Measurements from ENCODE around the gene CACNG4.

Gene CACNG4

DNA sequence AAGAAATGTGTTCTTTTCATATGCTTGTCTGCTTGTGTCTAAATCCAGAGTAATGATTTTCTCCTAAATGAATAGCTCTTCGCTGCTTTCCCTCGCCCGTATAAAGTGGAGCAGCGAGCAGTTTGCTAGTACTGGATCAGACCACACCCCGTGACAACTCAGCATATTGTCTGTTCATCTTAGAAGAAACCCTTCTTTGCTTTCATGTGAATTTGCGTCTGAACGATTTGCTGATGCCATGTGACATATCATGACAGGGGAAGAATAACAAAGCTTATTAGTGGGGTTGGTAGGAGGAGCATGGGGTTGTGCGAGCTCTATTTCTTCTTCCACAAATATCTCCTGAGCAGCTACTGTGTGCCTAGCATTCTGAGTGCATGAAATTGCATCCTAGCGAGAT lies 44.1 kb upstream of the CACNG4 start:
- TF ChIP-seq, protein P1, sequence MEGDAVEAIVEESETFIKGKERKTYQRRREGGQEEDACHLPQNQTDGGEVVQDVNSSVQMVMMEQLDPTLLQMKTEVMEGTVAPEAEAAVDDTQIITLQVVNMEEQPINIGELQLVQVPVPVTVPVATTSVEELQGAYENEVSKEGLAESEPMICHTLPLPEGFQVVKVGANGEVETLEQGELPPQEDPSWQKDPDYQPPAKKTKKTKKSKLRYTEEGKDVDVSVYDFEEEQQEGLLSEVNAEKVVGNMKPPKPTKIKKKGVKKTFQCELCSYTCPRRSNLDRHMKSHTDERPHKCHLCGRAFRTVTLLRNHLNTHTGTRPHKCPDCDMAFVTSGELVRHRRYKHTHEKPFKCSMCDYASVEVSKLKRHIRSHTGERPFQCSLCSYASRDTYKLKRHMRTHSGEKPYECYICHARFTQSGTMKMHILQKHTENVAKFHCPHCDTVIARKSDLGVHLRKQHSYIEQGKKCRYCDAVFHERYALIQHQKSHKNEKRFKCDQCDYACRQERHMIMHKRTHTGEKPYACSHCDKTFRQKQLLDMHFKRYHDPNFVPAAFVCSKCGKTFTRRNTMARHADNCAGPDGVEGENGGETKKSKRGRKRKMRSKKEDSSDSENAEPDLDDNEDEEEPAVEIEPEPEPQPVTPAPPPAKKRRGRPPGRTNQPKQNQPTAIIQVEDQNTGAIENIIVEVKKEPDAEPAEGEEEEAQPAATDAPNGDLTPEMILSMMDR (IDR thresholded peaks at IDR 0.05): no peak
- Histone ChIP-seq H3K4me3 (ENCODE audit: low read depth, low read length) (no peak overlapping the region), H3K79me2 (no peaks in the 10 kb centered on the region)

DNA sequence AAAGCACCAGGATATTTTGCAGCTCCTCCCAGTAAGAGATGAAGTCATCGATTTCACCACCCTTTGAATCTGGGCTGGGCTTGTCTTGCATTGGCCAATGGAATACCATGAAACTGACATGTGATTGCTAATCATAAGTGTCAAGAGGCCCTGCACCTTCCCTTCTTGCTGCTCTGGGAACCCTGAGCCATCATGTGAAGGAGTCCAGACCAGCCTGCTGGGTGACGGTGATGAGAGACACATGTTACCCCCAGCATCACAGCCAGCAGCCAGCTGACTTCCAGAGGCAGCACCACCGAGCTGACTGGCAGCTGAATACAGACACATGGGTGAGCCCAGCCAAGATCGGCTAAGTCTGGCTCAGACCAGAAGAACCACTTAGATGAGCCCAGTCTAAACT lies 43.6 kb upstream of the CACNG4 start:
- no peaks in the 10 kb centered on the region for H3K27me3 ChIP-seq (ENCODE audit: control insufficient read depth, insufficient read depth, low read length)
- no peaks in the 10 kb centered on the region for H3K36me3 ChIP-seq (ENCODE audit: control insufficient read depth, insufficient read depth, low read length)
- no peak overlapping the region for H3K4me2 ChIP-seq (ENCODE audit: low read length)
- H3K79me2 ChIP-seq: no peaks in the 10 kb centered on the region
- TF ChIP-seq, protein P1 (IDR thresholded peaks at IDR 0.05): no peak
- no peak overlapping the region for H2AFZ ChIP-seq
- H3K27ac ChIP-seq: no peak overlapping the region
- H3K4me1 ChIP-seq: no peaks in the 10 kb centered on the region
- H3K9ac ChIP-seq: no peak overlapping the region
- no peaks in the 10 kb centered on the region for H3K9me3 ChIP-seq (ENCODE audit: control insufficient read depth, low read length)
- no peak overlapping the region for H3K4me3 ChIP-seq (ENCODE audit: low read depth, low read length)

More for the DNA sequence above, 44.1 kb upstream of the CACNG4 start:
- no peak overlapping the region for H3K9ac ChIP-seq
- no peaks in the 10 kb centered on the region for H3K27me3 ChIP-seq (ENCODE audit: control insufficient read depth, insufficient read depth, low read length)
- H3K9me3 ChIP-seq (ENCODE audit: control insufficient read depth, low read length): no peaks in the 10 kb centered on the region
- H3K4me1 ChIP-seq: no peaks in the 10 kb centered on the region
- H3K27ac ChIP-seq: no peak overlapping the region
- H2AFZ ChIP-seq: no peak overlapping the region
- no peak overlapping the region for H3K4me2 ChIP-seq (ENCODE audit: low read length)
- no peaks in the 10 kb centered on the region for H3K36me3 ChIP-seq (ENCODE audit: control insufficient read depth, insufficient read depth, low read length)

DNA sequence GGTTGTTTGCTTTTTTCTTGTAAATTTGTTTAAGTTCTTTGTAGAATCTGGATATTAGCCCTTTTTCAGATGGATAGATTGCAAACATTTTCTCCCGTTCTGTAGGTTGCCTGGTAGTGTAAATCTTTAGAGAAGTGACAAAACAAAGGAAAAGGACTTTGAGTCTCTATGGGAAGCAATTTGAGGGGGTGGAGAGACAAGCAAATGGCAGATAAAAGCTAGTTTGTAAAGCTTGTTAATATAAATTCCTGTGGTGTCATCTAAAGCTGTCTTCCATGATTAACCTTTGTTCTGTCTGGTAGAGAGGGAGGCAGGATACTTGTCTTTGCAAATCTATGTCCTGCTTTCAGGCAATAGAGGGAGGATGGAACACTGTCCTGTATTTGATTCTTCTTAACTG lies 40.6 kb upstream of the CACNG4 start:
- Histone ChIP-seq H3K27ac (no peak overlapping the region), H3K9ac (no peak overlapping the region), H3K9me3 (ENCODE audit: control insufficient read depth, low read length) (no peaks in the 10 kb centered on the region), H3K4me2 (ENCODE audit: low read length) (no peak overlapping the region), H3K36me3 (ENCODE audit: control insufficient read depth, insufficient read depth, low read length) (no peaks in the 10 kb centered on the region), H2AFZ (no peak overlapping the region), H3K4me3 (ENCODE audit: low read depth, low read length) (no peak overlapping the region), H3K27me3 (ENCODE audit: control insufficient read depth, insufficient read depth, low read length) (no peaks in the 10 kb centered on the region), H3K4me1 (no peaks in the 10 kb centered on the region), H3K79me2 (no peaks in the 10 kb centered on the region)
- TF ChIP-seq, protein P1 (IDR thresholded peaks at IDR 0.05): no peak

DNA sequence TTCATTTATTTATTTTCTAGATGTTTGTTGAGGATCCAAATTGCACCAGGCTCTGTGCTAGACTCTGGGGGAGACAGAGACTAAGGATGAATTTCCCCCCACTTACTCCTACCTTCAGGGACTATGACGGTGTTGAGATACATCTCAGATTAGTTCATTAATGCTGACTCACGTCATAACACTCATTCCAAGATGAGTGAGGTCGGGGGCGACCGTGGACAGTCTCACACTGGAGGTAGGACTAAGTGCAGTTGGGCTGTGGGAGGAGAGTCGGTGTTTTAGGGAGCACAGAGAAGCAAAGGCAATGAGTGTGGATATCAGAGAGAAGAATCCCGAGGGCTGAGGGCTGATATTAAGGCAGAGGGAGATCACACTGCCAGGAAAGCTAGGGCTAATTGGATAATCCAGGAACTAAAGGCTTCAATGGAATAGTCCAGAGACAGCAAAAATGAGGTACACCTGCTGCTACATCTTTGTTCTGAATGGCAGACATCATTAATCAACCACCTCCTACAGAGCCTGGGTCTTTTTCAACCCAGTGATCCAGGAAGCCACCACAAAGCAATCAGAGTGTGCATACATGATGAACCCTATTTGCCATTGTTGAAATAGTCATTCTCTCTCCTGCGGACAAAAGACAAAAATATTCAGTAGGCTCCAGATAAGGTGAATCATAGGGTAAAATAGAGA lies 38.6 kb upstream of the CACNG4 start:
- Histone ChIP-seq H2AFZ (no peak overlapping the region), H3K4me1 (no peaks in the 10 kb centered on the region), H3K27me3 (ENCODE audit: control insufficient read depth, insufficient read depth, low read length) (no peaks in the 10 kb centered on the region), H3K27ac (no peak overlapping the region), H3K79me2 (no peaks in the 10 kb centered on the region), H3K36me3 (ENCODE audit: control insufficient read depth, insufficient read depth, low read length) (no peaks in the 10 kb centered on the region), H3K4me3 (ENCODE audit: low read depth, low read length) (no peak overlapping the region), H3K9ac (no peak overlapping the region), H3K9me3 (ENCODE audit: control insufficient read depth, low read length) (no peaks in the 10 kb centered on the region), H3K4me2 (ENCODE audit: low read length) (no peak overlapping the region)
- TF ChIP-seq, protein P1 (IDR thresholded peaks at IDR 0.05): no peak

DNA sequence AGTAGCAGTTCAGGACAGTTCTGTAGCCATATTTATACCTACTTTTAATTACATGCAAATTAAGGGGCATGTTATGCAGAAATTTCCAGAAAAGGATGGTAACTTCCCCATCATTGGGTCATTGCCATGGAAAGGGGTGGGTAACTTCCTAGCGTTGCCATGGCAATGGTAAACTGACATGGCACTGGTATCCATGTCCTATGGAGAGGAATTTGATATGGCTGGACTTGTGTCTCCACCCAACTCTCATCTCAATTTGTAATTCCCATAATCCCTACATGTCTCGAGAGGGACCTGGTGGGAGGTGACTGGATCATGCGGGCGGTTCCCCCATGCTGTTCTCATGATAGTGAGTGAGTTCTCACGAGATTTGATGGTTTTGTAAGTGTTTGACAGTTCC lies 35.6 kb upstream of the CACNG4 start:
- Histone ChIP-seq H3K4me1 (no peaks in the 10 kb centered on the region), H3K27ac (no peak overlapping the region), H3K9ac (no peak overlapping the region), H3K36me3 (ENCODE audit: control insufficient read depth, insufficient read depth, low read length) (no peaks in the 10 kb centered on the region), H3K9me3 (ENCODE audit: control insufficient read depth, low read length) (no peaks in the 10 kb centered on the region), H3K4me2 (ENCODE audit: low read length) (no peak overlapping the region), H3K4me3 (ENCODE audit: low read depth, low read length) (no peak overlapping the region), H3K27me3 (ENCODE audit: control insufficient read depth, insufficient read depth, low read length) (no peaks in the 10 kb centered on the region), H3K79me2 (no peaks in the 10 kb centered on the region), H2AFZ (no peak overlapping the region)
- TF ChIP-seq, protein P1 (IDR thresholded peaks at IDR 0.05): no peak

Measured in parathyroid adenoma (tissue), 2 donors.